ENCODE data around the gene SOWAHD. TPM values are rescaled to one million over a fixed set of nuclear protein-coding genes. Genes with fewer than 3 reads are reported as not detected.
A peak's percentile ranks its signal among the peaks of the same experiment; 100 is the strongest.
"Not testable (repeated sequence)": the region's sequence is repeated elsewhere in the genome, so short reads cannot be mapped to it uniquely, and the experiment has no call there.

The SOWAHD gene
- polyA plus RNA-seq, 3 donors from 2014 or later, result 0.33 to 0.69 TPM; not detected in 1

GRCh38 chrX:119750131-119750530 is 8.3 kb upstream of the SOWAHD start:
- Mint-ChIP-seq H3K27ac (peak overlapping the region; percentile 38 to 91 (median 54)), H3K4me3 (peak overlapping the region; percentile 73 to 93 (median 77))

DNA sequence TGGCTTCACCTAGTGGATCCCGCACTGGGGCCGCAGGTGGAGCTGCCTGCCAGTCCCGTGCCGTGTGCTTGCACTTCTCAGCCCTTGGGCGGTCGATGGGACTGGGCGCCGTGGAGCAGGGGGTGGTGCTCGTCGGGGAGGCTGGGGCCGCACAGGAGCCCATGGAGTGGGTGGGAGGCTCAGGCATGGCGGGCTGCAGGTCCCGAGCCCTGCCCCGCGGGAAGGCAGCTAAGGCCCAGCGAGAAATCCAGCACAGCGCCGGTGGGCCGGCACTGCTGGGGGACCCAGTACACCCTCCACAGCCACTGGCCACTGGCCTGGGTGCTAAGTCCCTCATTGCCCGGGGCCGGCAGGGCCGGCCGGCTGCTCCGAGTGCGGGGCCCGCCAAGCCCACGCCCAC is 7.6 kb upstream of the SOWAHD start:
- H3K27me3 Mint-ChIP-seq (ENCODE audit: low read depth in 3 of 3); DNase-seq; H3K9me3 Mint-ChIP-seq; H3K27ac Mint-ChIP-seq; H3K4me3 Mint-ChIP-seq; H3K36me3 Mint-ChIP-seq: not testable (repeated sequence)
- peaks cover 23 to 31% of the 10 kb centered on the region in 2 donors for H3K4me1 Mint-ChIP-seq

More at GRCh38 chrX:119750131-119750530, 8.3 kb upstream of the SOWAHD start:
- not testable (repeated sequence) for H3K27me3 Mint-ChIP-seq (ENCODE audit: low read depth in 3 of 3); H3K36me3 Mint-ChIP-seq; H3K9me3 Mint-ChIP-seq
- peak in 2 of 3 donors; percentile 17 to 25 for DNase-seq
- H3K4me1 Mint-ChIP-seq, result peaks cover 17 to 25% of the 10 kb centered on the region in 2 donors

DNA sequence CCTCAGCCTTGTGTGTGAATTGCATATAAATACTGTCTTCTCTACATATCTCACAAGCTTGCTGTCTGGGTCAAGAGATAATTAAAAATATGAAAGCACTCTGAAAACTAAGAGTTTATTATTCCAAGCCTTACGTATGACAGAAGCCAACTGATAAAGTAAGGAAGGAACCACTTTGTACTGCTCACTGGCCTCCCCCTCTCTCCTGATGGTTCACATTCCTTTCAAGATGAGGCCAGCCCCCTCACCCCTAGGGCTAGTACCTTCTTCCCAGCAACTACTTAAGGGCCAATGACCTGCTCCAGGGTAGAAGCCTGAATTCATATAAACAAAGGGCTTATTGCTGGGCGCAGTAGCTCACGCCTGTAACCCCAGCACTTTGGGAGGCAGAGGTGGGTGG is 5.4 kb upstream of the SOWAHD start:
- H3K9me3 Mint-ChIP-seq, result no peaks in the 10 kb centered on the region
- peaks cover 46 to 53% of the 10 kb centered on the region in 2 donors for H3K4me1 Mint-ChIP-seq
- DNase-seq, result no peak
- H3K27me3 Mint-ChIP-seq (ENCODE audit: low read depth in 3 of 3), result peaks cover 8 to 10% (median 8%) of the 10 kb centered on the region in 3 donors
- no peak overlapping the region for H3K27ac Mint-ChIP-seq
- H3K4me3 Mint-ChIP-seq, result no peak overlapping the region
- H3K36me3 Mint-ChIP-seq, result no peaks in the 10 kb centered on the region

GRCh38 chrX:119753639-119754257 is 4.6 kb upstream of the SOWAHD start:
- H3K4me3 Mint-ChIP-seq, result peak overlapping the region in 3 of 5 donors; percentile 54 to 69 (median 62)
- H3K27ac Mint-ChIP-seq, result peak overlapping the region; percentile 23 to 96 (median 87)
- H3K36me3 Mint-ChIP-seq, result no peaks in the 10 kb centered on the region
- peaks cover 8 to 10% (median 8%) of the 10 kb centered on the region in 3 donors for H3K27me3 Mint-ChIP-seq (ENCODE audit: low read depth in 3 of 3)
- H3K4me1 Mint-ChIP-seq, result peaks cover 46 to 53% of the 10 kb centered on the region in 2 donors
- peak; percentile 56 to 71 (median 66) for DNase-seq
- no peaks in the 10 kb centered on the region for H3K9me3 Mint-ChIP-seq

- Mint-ChIP-seq H3K4me3 (peak overlapping the region; percentile 56 to 86 (median 73)), H3K9me3 (no peaks in the 10 kb centered on the region), H3K27ac (peak overlapping the region; percentile 88 to 98 (median 94)), H3K27me3 (ENCODE audit: low read depth in 3 of 3) (peaks cover 7 to 10% (median 8%) of the 10 kb centered on the region in 3 donors), H3K36me3 (no peaks in the 10 kb centered on the region), H3K4me1 (peaks cover 41 to 44% of the 10 kb centered on the region in 2 donors)
- peak; percentile 77 to 80 (median 79) for DNase-seq
These were observed 2.3 kb upstream of the SOWAHD start for GRCh38 chrX:119755981-119756533.

DNA sequence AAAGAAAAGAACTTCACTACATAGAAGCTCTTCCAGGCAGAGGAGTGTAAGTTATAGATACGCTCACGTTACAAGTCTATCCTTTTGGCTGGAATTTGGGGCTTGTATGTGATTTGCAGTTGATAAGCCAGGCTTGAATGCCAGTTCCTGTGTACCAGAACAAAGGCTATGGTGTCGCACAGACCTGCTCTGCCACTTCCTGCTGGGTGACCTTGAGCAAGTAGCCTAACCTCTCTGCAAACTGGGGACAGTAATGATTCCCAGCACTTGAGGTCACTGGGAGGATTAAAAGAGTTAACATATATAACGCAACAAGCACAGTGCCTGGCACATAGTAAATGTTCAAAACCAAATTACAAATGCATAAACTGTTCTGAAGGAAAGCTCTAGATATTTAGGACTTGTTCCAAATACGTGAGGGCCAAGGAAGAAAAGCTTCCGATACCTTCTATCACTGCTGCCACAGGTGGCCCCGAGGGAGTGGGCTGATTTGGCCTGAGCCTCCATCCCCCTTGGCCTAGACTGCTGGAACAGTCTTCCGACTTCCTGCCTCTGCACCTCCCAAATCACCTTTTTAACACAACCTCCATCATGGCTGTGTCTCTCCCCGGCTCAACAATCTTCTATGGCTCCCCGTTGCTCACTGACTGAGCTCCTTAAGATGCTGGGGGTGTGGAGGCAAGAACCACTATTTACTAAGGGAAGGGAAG is 1.3 kb upstream of the SOWAHD start:
- Mint-ChIP-seq H3K4me1 (peaks cover 41 to 44% of the 10 kb centered on the region in 2 donors), H3K27me3 (ENCODE audit: low read depth in 3 of 3) (peaks cover 7 to 10% (median 8%) of the 10 kb centered on the region in 3 donors), H3K36me3 (no peaks in the 10 kb centered on the region), H3K4me3 (peak overlapping the region; percentile 56 to 86 (median 73)), H3K9me3 (no peaks in the 10 kb centered on the region), H3K27ac (peak overlapping the region; percentile 88 to 98 (median 94))
- peak in 2 of 3 donors; percentile 11 to 13 for DNase-seq

GRCh38 chrX:119757646-119757978 is 776 bp upstream of the SOWAHD start:
- Mint-ChIP-seq H3K9me3 (no peaks in the 10 kb centered on the region), H3K36me3 (no peaks in the 10 kb centered on the region), H3K27me3 (ENCODE audit: low read depth in 3 of 3) (peaks cover 7 to 10% (median 8%) of the 10 kb centered on the region in 3 donors), H3K4me3 (peak overlapping the region; percentile 68 to 86 (median 73)), H3K27ac (peak overlapping the region; percentile 88 to 98 (median 94)), H3K4me1 (peaks cover 41 to 44% of the 10 kb centered on the region in 2 donors)
- DNase-seq, result no peak

DNA sequence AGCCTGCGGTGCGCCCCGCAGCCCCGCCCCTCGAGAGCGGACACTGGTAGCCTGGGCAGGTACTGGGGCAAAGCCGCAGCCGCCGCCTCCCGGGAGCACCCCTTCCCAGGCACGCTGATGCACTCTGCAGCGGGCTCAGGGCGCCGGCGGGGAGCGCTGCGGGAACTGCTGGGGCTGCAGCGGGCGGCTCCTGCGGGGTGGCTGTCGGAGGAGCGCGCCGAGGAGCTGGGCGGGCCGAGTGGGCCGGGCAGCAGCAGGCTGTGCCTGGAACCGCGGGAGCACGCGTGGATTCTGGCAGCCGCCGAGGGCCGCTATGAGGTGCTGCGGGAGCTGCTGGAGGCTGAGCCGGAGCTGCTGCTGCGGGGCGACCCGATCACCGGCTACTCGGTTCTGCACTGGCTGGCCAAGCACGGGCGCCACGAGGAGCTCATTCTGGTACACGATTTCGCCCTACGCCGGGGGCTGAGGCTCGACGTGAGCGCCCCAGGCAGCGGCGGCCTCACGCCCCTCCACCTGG is 401 bp downstream of the SOWAHD start:
- H3K27me3 Mint-ChIP-seq (ENCODE audit: low read depth in 3 of 3), result peaks cover 7 to 10% (median 8%) of the 10 kb centered on the region in 3 donors
- peak overlapping the region; percentile 18 to 62 (median 42) for H3K4me3 Mint-ChIP-seq
- H3K4me1 Mint-ChIP-seq, result peaks cover 38 to 42% of the 10 kb centered on the region in 2 donors
- no peaks in the 10 kb centered on the region for H3K9me3 Mint-ChIP-seq
- DNase-seq, result peak in 2 of 3 donors; percentile 29 to 34
- no peak overlapping the region for H3K27ac Mint-ChIP-seq
- no peaks in the 10 kb centered on the region for H3K36me3 Mint-ChIP-seq

DNA sequence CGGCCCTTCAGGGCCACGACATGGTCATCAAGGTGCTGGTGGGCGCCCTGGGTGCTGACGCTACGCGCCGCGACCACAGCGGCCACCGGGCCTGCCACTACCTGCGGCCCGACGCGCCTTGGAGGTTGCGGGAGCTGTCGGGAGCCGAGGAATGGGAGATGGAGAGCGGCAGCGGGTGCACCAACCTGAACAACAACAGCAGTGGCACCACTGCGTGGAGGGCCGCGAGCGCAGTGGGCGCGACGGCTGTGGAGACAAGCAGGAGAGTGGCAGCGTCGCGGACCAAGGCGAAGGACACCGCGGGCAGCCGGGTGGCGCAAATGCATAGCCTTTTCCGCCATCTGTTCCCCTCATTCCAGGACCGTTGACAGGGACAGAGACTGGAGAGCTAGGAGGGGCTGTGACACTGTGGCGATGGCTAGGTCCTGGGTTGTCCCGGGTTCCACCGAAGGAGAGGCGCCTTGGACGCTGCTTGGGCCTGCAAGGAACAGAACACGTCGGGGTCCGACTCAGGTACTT is 919 bp downstream of the SOWAHD start:
- Mint-ChIP-seq H3K27me3 (ENCODE audit: low read depth in 3 of 3) (peaks cover 7 to 10% (median 8%) of the 10 kb centered on the region in 3 donors), H3K27ac (no peak overlapping the region), H3K4me3 (peak overlapping the region; percentile 32 to 62 (median 45)), H3K36me3 (no peaks in the 10 kb centered on the region), H3K9me3 (no peaks in the 10 kb centered on the region), H3K4me1 (peaks cover 34 to 37% of the 10 kb centered on the region in 2 donors)
- no peak for DNase-seq

DNA sequence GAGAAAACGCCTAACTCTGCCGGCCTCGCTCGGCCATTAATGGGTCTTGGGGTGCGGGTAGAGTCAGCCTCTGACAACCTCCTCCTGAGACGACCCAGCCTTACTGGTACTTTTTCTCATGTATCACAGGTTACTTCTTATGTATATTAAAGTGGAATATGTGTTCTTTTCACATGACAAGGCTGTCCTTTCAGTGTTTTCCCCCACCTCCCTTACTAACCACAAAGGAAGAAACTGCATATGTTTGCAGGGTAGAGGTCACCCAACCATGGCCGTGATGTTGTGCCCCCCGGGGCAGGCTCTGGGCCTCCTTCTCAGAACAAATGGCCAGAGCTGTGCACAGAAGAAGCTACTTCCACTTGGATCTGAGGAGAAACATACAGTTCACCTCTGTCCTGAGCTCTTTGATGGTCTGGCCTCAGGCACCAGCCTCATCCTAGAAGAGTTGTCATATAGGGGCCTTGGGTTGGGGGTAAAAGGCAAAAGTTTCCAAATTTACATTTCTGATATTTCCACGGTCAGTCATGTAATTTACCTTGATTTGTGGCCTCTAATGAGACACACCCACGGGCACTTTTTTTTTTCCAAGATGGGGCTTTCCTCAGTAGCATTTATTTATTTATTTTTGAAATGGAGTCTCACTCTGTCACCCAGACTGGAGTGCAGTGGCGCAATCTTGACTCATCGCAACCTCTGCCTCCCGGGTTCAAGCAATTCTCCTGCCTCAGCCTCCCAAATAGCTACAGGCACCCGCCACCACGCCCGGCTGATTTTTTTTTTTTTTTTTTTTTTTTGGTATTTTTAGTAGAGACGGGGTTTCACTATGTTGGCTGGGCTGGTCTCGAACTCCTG is 1.9 kb downstream of the SOWAHD start:
- Mint-ChIP-seq H3K4me1 (peaks cover 27 to 28% of the 10 kb centered on the region in 2 donors), H3K9me3 (no peaks in the 10 kb centered on the region), H3K27ac (peak overlapping the region in 1 of 6 donors; percentile 40), H3K4me3 (peak overlapping the region in 3 of 5 donors; percentile 27 to 51 (median 35)), H3K36me3 (no peaks in the 10 kb centered on the region), H3K27me3 (ENCODE audit: low read depth in 3 of 3) (peaks cover 7 to 10% (median 8%) of the 10 kb centered on the region in 3 donors)
- no peak for DNase-seq

GRCh38 chrX:119762718-119763117 is 4.3 kb downstream of the SOWAHD start:
- DNase-seq, result no peak
- no peak overlapping the region for H3K27ac Mint-ChIP-seq
- H3K27me3 Mint-ChIP-seq (ENCODE audit: low read depth in 3 of 3), result peaks cover 0 to 3% (median 1%) of the 10 kb centered on the region in 3 donors
- H3K9me3 Mint-ChIP-seq, result no peaks in the 10 kb centered on the region
- no peaks in the 10 kb centered on the region for H3K36me3 Mint-ChIP-seq
- H3K4me1 Mint-ChIP-seq, result peaks cover 3% of the 10 kb centered on the region in 2 donors
- H3K4me3 Mint-ChIP-seq, result no peak overlapping the region

DNA sequence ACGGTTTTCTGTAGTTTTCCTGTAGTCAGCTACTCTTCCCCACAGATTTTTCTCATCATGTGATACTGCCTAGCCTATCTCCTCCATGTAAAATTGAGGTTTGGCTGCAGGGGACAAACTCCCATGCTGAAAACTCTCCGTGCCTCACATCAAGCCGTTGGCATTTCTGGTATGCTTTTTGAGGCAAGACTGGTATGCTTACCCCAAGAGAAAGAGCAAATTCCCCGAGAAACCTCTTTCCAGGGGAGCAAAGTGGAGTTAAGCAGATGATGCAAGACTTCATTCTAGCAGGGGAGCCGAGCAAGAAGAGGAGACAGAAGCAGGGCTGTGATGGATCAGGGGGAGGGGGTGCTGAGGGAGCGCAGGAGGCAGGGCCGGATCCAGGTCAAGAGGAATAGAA is 4.8 kb downstream of the SOWAHD start:
- peak overlapping the region in 1 of 6 donors; percentile 30 for H3K27ac Mint-ChIP-seq
- H3K4me3 Mint-ChIP-seq, result no peak overlapping the region
- no peak for DNase-seq
- no peaks in the 10 kb centered on the region for H3K9me3 Mint-ChIP-seq
- H3K27me3 Mint-ChIP-seq (ENCODE audit: low read depth in 3 of 3), result peaks cover 0 to 3% (median 0%) of the 10 kb centered on the region in 3 donors
- no peaks in the 10 kb centered on the region for H3K36me3 Mint-ChIP-seq
- no peaks in the 10 kb centered on the region for H3K4me1 Mint-ChIP-seq

DNA sequence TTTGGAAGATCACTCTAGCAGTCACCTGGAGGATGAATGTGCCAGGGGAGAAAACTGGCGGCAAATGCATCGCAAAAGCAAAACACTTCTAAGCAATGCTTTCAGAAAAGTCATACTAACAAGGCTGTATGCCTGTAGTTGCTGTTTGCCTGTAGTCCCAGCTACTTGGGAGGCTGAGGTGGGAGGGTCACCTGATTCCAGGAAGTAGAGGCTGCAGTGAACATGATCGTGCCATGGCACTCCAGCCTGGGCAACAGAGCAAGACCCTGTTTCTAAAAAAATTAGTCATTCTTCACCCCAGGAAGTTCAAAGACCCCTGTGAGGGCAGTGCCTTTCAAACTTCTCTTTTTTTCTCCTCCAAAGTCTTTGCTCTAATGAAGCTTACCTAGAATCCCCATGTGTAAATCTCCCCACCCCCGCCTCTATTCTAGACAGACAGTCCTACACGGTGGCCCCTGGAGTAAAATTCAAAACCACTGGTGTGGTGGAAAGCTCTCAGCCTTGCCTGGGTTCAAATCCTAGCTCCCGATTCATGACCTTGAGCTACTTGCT is 5.5 kb downstream of the SOWAHD start:
- no peaks in the 10 kb centered on the region for H3K4me1 Mint-ChIP-seq
- H3K4me3 Mint-ChIP-seq, result no peak overlapping the region
- no peaks in the 10 kb centered on the region for H3K9me3 Mint-ChIP-seq
- peak overlapping the region in 2 of 6 donors; percentile 6 to 30 for H3K27ac Mint-ChIP-seq
- no peak for DNase-seq
- no peaks in the 10 kb centered on the region for H3K36me3 Mint-ChIP-seq
- peaks cover 0 to 3% (median 0%) of the 10 kb centered on the region in 3 donors for H3K27me3 Mint-ChIP-seq (ENCODE audit: low read depth in 3 of 3)

Data from immature natural killer cell (primary cell).